Ovary (tissue), 3 donors: Measurements from ENCODE around the gene ECI1.

Experiments used
- CTCF ChIP-seq, 3 donors: fragments of 450-650 bp in 2 of 3; fragments of 200-600 bp in 1 of 3; IDR thresholded peaks; one replicate each; pipeline versions ENCODE4 v1.5.1 to v1.8.0; 2016 to 2022; ENCODE audit warnings: antibody characterized with exemption in 3 of 3, mild to moderate bottlenecking in 1 of 3
- POLR2A ChIP-seq: fragments of 450-650 bp; IDR thresholded peaks from one replicate; pipeline ENCODE4 v1.6.1; 2017; ENCODE audit warnings: antibody characterized with exemption, mild to moderate bottlenecking, moderate library complexity
- donor health status: DM: no; HTN: no; CAD: no.

- TF ChIP-seq CTCF (IDR thresholded peaks at IDR 0.05) (no peak), POLR2A (no peak)
Observed at GRCh38 chr16:2270070-2270462, 18.7 kb upstream of the ECI1 start.
